Activated CD8-positive, alpha-beta memory T cell treated with anti-CD3 and anti-CD28 coated beads for 1 hour (primary cell): ENCODE data around the gene IQCE.
"Not testable (repeated sequence)": the region's sequence is repeated elsewhere in the genome, so short reads cannot be mapped to it uniquely, and the experiment has no call there.

Source experiments
- DNase-seq, 2 donors: peaks; one replicate each; pipeline ENCODE4 v3.0.0-alpha.2; 2020; ENCODE audit warnings: low read depth in 1 of 2; ENCODE audit errors: extremely low read depth in 1 of 2

The IQCE gene

GRCh38 chr7:2531796-2532110, 27.0 kb upstream of the IQCE start:
- not testable (repeated sequence) for DNase-seq

DNA sequence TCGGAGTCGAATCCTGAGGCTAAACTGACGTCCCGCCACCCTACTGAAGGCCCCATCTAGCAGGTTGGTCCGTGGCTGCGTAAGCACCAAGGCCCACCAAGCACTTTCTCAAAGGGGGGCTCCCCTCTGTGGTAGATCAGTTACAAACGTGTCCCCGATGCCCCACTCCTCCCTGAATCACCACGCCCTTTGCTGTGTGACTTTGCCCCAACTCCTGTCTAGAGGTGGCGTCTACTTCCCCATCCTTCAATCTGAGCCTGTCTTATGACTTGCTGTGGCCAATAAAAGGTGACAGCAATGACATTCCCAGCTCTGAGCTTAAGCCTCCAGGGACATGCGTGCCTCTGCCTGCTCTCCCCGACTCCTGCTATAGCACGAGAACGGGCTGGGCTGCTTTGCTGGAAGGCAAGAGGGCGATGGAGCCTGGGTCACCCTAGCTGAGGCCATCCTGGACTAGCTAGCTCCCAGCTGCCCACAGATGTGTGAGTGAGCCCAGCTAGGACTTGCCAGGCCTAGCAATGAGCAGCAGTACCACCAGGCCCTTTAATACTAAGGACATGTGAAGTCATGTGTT, 26.5 kb upstream of the IQCE start:
- DNase-seq: not testable (repeated sequence)

- DNase-seq: not testable (repeated sequence)
Measured at GRCh38 chr7:2532816-2533215, 26.0 kb upstream of the IQCE start.

DNA sequence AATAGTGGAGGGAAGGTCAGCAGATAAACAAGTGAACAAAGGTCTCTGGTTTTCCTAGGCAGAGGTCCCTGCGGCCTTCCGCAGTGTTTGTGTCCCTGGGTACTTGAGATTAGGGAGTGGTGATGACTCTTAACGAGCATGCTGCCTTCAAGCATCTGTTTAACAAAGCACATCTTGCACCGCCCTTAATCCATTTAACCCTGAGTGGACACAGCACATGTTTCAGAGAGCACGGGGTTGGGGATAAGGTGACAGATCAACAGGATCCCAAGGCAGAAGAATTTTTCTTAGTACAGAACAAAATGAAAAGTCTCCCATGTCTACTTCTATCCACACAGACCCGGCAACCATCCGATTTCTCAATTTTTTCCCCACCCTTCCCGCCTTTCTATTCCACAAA, 25.2 kb upstream of the IQCE start:
- DNase-seq: not testable (repeated sequence)

DNA sequence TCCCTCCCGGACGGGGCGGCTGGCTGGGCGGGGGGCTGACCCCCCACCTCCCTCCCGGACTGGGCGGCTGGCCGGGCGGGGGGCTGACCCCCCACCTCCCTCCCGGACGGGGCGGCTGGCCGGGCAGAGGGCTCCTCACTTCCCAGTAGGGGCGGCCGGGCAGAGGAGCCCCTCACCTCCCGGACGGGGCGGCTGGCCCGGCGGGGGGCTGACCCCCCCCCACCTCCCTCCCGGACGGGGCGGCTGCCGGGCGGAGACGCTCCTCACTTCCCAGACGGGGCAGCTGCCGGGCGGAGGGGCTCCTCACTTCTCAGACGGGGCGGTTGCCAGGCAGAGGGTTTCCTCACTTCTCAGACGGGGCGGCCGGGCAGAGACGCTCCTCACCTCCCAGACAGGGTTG, 24.6 kb upstream of the IQCE start:
- not testable (repeated sequence) for DNase-seq

- not testable (repeated sequence) for DNase-seq
Measured at GRCh38 chr7:2535872-2536627, 22.7 kb upstream of the IQCE start.

DNA sequence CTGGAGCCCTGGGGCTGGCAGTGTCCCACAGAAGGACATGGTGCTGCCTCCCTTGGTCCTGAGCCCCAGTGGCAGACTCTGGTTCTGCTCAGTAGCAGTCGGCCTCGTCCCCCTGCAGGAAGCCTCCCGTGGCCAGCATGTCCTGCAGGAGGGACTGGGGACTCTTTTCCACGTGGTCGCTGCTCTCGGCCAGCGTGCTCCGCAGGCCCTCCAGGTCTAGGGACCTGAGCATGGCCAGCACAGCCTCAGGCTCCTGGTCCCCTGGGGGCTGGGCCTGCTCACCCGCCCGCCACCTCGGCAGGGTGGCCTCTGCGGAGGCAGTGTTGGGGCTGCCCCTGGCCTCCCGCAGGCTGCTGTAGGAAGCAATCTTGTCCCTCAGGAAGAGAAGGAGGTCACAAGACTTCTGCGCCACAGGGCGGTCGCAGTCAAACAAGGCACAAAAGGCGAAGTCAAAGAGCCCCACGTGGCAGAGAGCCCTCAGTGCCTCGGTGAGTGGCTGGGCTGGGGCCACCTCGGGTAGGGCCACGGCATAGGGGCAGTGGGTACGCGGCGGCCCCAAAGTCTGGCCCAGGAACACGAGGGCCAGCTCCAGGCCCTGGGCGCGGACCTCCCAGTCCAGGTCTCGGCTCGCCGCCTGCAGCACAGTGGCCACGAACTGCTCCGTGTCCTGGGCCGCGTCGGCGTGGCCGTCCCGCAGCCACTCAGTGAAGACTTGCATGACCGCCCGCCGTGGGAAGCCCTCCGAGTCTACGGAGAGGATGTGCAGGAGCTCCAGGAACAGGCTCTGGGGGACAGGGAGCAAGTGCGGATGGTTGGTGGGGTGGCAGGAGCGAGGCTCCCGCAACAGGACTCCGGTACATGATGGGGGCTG, 20.6 kb upstream of the IQCE start:
- DNase-seq: no peak

DNA sequence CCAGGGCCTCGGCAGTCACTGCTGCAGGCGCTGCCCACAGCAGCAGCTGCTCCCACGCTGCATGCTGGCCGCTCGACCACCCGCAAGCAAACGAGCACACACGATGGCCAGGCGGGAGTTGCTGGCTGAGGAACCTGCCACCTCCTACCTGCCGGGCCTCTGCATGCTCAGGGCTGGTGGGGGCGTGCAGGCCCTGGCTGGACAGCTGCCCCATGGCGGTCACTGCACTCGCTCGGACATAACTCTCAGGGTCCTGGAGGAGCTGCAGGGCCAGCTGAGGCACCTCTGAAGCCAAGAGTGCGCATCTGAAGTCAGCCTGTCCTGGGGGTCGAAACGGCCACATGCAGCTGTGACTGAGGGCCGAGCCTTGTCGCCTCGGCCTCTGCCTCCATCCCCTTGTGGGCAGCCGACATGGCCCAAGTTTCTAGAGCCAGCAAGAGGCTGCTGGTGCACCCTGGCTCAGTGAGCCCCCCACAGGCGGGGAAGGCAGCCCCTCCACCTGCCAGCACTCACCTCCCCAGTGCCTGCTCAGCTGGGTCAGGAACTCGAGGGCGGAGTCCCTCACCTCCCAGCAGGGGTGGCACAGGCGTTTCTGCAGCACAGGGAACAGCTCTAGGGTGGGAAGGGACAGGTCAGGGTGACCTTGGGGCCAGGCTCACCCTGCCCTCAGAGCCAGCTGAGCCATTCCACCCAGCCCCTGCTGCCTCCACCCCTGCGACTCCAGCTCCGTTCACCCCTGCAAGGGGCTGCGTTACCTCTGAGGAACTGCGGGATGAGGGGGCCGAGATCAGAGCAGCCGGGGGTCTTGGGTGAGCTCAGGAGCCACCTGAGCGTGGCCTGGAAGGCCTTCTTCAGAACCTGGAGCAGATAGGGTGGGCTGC, 19.5 kb upstream of the IQCE start:
- no peak for DNase-seq

GRCh38 chr7:2540133-2540532, 18.6 kb upstream of the IQCE start:
- no peak for DNase-seq

DNA sequence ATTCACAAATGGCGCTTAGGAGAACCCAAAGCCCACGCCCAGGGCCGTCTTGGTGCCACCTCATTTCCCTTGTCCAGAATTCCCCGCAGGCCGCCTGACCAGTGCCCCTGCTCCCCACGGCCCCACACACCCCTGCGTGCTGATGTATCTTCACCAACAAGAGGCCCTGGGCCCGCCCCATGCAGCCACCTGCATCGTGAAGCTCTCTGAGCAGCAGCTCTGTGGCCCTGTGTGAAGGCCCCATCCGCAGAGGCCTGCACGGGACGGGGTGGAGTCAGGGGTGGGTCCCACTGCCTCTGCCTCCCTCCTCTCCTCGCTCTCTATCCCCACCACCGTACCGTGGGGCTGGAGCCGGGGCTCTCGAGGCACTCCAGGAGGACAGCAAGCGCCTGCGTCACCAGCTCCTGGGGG, 18.1 kb upstream of the IQCE start:
- no peak for DNase-seq

DNA sequence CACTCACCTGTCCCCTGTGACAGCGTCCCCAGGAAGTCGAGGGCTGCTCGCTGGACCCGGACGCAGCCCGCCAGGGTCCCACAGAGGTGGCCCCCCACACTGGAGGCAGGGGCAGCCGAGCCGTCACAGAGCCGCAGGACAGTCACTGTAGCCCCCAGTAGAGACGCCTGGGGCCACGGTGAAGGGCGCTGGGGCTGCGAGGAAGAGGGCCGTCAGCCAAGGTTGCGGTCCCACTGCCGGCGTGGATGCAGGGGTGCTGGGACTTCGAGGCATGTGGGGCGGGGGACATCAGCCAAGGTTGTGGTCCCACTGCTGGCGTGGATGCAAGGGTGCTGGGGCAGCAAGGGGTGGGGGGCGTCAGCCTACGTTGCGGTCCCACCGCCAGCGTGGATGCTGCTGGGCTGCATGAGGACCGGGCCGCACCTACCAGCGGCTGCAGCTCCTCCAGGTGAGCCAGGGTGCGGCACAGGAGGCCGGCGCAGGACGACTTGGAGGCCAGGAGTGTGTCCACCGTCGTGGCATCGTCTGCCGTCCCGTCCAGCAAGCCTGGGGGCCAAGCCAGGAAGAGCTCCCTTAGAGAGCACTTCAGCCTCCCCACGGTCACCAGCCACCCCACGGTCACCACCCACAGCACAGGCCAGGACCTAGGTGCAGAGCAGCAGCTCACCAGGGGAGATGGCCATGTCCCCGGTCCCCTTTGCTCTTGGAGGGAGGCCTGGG, 17.3 kb upstream of the IQCE start:
- DNase-seq: no peak

DNA sequence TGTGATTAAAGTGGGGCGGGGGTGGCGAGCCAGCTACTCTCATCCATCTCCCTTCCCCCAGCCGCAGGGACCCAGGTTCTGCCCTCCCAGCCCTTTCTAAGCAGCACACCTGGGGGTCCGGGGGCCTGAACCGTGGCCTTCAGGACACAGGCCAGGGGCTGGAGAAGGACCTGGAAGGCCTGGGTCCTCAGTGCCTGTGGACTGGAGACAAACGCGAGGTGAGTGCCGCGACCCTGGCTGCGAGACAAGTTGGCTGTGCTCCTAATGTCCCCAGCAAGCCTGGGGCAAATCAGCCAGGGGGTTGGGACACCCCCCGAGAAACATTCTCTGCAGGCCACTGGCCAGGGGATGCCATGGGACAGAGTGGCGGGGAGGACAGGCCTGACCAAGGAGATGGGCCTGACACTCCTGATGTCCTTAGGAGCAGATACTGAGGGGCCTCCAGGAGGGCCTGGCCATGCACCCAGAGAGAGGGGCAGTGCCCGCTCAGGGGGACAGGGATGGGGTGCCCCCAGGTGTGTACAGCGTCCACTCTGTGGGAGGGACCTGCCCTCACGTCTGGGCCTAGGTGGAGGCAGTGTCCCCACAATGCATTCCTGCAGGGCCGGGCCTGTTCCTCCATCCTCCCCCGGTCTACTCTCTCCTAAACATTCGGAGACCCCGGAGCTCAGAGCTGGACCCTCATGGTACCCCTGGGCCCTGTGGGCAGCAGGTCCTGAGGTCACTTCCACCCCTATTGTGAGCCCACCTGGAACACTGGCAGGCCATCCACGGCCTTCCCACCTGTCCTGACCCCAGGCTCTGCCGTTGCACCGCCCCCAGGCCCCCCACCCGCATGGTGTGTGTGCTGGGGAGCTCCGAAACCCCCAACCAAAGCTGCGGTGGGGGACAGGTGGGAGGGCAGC, 16.5 kb upstream of the IQCE start:
- DNase-seq: no peak

GRCh38 chr7:2542916-2543871, 15.6 kb upstream of the IQCE start:
- DNase-seq: no peak

DNA sequence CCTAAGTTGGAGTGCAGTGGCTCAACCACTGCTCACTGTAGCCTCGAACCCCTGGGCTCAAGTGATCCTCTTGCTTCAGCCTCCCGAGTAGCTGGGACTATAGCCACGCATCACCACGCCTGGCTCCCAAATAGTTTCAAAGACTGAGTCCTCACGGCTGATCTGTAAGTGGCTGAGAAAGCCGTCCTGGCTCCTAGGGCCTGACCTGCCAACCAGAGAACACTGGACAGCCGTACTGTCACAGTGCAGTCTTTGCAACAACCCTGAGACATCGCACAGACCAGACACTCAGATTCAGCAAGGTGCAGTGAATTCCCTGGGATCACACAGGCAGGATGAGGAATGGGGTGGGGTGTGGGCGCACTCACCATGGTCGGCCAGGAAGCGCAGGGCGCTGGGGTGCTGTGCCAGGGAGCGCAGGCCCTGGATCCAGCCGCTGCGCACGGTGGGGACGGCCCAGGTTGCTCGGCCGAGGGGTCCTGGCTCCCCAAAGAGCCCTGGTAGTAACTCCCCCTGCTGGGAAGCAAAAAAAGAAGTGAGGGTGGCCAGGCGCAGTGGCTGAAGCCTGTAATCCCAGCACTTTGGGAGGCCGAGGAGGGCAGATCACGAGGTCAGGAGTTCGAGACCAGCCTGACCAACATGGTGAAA, 14.1 kb upstream of the IQCE start:
- DNase-seq: no peak

DNA sequence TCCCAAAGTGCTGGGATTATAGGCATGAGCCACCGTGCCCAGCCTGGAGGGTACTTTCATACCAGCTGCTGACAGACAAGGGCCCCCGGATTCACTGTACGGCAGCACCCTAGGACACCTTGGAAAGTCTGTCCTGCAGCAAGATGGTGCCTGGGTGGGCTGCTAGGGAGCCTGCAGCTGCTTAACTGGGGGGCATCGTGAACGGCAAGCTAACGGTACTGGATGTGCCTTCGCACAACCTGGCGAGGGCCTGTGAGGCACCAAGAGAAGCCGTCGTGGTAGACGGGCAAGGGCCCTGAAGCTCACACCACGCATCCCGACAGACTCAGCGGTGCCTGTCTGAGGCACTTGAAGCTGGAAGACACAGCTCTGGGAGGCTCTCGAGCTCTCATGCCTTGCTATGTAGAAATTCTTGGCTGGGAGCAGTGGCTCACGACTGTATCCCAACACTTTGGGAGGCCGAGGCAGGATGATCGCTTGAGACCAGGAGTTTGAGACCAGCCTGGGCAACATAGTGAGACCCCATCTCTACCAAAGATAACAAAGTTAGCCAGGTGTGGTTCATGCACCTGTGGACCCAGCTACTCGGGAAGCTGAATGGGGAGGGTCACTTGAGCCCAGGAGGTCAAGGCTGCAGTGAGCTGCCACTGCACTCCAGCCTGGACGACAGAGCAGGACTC, 12.9 kb upstream of the IQCE start:
- DNase-seq: no peak

GRCh38 chr7:2546776-2547586, 11.8 kb upstream of the IQCE start:
- DNase-seq: no peak
